Measurements from ENCODE around the gene DCAF11. TPM values are rescaled to one million over a fixed set of nuclear protein-coding genes. Genes with fewer than 3 reads are reported as not detected.

DCAF11 gene
- total and polyA plus RNA-seq, 2 of the 13 experiments (the other 11 are each of a cell fraction or from before 2014, with no cell fraction given), result 150 to 257 TPM

DNA sequence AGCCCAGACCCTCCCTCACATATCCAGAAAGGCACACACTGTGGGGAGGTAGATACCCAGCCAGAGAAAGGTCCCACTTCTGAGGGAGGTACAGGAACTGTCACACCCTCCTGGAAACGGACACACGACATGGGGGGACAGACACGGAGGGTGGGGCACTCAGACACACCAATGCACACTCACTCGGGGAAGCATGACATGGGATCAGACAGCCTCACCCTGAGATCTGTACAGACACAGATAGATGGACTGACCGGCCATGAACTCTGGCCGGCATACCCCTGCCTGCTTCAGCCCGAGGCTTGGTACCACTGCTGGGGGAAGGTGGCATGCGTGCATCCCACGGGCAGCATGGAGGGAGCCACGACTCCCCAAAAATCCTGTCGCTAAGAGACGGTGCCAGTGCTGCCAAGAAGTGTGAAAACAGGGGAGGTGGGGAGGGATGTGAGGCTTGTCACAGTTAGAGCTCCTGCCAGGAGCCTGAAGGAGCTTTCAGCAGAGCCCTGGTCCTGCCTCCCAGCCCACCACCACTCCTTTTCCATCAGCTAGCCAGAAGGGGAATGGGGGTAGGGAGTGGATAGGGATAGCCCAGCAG lies 42.6 kb upstream of the DCAF11 start (continued):
- no peak for TF ChIP-seq CBX5 (CRISPR knock-in tag; IDR thresholded peaks at IDR 0.05; ENCODE audit: borderline replicate concordance)
- no peak for TF ChIP-seq ZNF253 (CRISPR knock-in tag; IDR thresholded peaks at IDR 0.05; ENCODE audit: borderline replicate concordance)
- no peak for TF ChIP-seq PITX1 (CRISPR knock-in tag; IDR thresholded peaks at IDR 0.05)
- TF ChIP-seq, protein P1, sequence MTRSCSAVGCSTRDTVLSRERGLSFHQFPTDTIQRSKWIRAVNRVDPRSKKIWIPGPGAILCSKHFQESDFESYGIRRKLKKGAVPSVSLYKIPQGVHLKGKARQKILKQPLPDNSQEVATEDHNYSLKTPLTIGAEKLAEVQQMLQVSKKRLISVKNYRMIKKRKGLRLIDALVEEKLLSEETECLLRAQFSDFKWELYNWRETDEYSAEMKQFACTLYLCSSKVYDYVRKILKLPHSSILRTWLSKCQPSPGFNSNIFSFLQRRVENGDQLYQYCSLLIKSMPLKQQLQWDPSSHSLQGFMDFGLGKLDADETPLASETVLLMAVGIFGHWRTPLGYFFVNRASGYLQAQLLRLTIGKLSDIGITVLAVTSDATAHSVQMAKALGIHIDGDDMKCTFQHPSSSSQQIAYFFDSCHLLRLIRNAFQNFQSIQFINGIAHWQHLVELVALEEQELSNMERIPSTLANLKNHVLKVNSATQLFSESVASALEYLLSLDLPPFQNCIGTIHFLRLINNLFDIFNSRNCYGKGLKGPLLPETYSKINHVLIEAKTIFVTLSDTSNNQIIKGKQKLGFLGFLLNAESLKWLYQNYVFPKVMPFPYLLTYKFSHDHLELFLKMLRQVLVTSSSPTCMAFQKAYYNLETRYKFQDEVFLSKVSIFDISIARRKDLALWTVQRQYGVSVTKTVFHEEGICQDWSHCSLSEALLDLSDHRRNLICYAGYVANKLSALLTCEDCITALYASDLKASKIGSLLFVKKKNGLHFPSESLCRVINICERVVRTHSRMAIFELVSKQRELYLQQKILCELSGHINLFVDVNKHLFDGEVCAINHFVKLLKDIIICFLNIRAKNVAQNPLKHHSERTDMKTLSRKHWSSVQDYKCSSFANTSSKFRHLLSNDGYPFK (CRISPR knock-in tag; IDR thresholded peaks at IDR 0.05; ENCODE audit: borderline replicate concordance), result 0 out of 2 replicates have a peak, but pooled peaks have one; percentile 10
- TF ChIP-seq SAP130 (CRISPR knock-in tag; IDR thresholded peaks at IDR 0.05; ENCODE audit: low read depth), result no peak
- no peak for TF ChIP-seq POLR2G (IDR thresholded peaks at IDR 0.05; ENCODE audit: low read depth, low read length)
- TF ChIP-seq KLF13 (CRISPR knock-in tag; IDR thresholded peaks at IDR 0.05), result no peak
- peak; percentile 44; the same call in 1 of the 2 replicates for TF ChIP-seq MTA1 (CRISPR knock-in tag; IDR thresholded peaks at IDR 0.05; ENCODE audit: borderline replicate concordance)
- no peak for TF ChIP-seq SRSF1 (optimal IDR thresholded peaks at IDR 0.05; ENCODE audit: low read depth, low read length)
- peak; percentile 13; the same call in 1 of the 2 replicates for TF ChIP-seq MYC (CRISPR knock-in tag; IDR thresholded peaks at IDR 0.05; ENCODE audit: borderline replicate concordance)
- TF ChIP-seq, protein P2, sequence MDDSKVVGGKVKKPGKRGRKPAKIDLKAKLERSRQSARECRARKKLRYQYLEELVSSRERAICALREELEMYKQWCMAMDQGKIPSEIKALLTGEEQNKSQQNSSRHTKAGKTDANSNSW (CRISPR knock-in tag; IDR thresholded peaks at IDR 0.05; ENCODE audit: borderline replicate concordance), result no peak
- TF ChIP-seq ZNF605 (CRISPR knock-in tag; IDR thresholded peaks at IDR 0.05), result no peak
- TF ChIP-seq ZNF3 (CRISPR knock-in tag; IDR thresholded peaks at IDR 0.05), result no peak
- TF ChIP-seq POLR2AphosphoS2 (IDR thresholded peaks at IDR 0.05; ENCODE audit: low read depth, low read length), result no peak
- TF ChIP-seq NFKBIZ (CRISPR knock-in tag; IDR thresholded peaks at IDR 0.05), result no peak
- no peak for TF ChIP-seq ZNF432 (CRISPR knock-in tag; IDR thresholded peaks at IDR 0.05; ENCODE audit: borderline replicate concordance)
- no peak for TF ChIP-seq AHR (CRISPR knock-in tag; IDR thresholded peaks at IDR 0.05)
- TF ChIP-seq, protein P3, sequence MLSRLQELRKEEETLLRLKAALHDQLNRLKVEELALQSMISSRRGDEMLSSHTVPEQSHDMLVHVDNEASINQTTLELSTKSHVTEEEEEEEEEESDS (CRISPR knock-in tag; IDR thresholded peaks at IDR 0.05; ENCODE audit: borderline replicate concordance), result no peak
- TF ChIP-seq, protein P4, sequence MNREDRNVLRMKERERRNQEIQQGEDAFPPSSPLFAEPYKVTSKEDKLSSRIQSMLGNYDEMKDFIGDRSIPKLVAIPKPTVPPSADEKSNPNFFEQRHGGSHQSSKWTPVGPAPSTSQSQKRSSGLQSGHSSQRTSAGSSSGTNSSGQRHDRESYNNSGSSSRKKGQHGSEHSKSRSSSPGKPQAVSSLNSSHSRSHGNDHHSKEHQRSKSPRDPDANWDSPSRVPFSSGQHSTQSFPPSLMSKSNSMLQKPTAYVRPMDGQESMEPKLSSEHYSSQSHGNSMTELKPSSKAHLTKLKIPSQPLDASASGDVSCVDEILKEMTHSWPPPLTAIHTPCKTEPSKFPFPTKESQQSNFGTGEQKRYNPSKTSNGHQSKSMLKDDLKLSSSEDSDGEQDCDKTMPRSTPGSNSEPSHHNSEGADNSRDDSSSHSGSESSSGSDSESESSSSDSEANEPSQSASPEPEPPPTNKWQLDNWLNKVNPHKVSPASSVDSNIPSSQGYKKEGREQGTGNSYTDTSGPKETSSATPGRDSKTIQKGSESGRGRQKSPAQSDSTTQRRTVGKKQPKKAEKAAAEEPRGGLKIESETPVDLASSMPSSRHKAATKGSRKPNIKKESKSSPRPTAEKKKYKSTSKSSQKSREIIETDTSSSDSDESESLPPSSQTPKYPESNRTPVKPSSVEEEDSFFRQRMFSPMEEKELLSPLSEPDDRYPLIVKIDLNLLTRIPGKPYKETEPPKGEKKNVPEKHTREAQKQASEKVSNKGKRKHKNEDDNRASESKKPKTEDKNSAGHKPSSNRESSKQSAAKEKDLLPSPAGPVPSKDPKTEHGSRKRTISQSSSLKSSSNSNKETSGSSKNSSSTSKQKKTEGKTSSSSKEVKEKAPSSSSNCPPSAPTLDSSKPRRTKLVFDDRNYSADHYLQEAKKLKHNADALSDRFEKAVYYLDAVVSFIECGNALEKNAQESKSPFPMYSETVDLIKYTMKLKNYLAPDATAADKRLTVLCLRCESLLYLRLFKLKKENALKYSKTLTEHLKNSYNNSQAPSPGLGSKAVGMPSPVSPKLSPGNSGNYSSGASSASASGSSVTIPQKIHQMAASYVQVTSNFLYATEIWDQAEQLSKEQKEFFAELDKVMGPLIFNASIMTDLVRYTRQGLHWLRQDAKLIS (CRISPR knock-in tag; IDR thresholded peaks at IDR 0.05), result no peak
- no peak for TF ChIP-seq ZNF724P (CRISPR knock-in tag; IDR thresholded peaks at IDR 0.05; ENCODE audit: borderline replicate concordance)
- no peak for TF ChIP-seq DNMT3B (CRISPR knock-in tag; conservative IDR thresholded peaks at IDR 0.05)
- 0 out of 2 replicates have a peak, but pooled peaks have one; percentile 23 for TF ChIP-seq ZNF891 (CRISPR knock-in tag; IDR thresholded peaks at IDR 0.05)
- TF ChIP-seq, protein P5, sequence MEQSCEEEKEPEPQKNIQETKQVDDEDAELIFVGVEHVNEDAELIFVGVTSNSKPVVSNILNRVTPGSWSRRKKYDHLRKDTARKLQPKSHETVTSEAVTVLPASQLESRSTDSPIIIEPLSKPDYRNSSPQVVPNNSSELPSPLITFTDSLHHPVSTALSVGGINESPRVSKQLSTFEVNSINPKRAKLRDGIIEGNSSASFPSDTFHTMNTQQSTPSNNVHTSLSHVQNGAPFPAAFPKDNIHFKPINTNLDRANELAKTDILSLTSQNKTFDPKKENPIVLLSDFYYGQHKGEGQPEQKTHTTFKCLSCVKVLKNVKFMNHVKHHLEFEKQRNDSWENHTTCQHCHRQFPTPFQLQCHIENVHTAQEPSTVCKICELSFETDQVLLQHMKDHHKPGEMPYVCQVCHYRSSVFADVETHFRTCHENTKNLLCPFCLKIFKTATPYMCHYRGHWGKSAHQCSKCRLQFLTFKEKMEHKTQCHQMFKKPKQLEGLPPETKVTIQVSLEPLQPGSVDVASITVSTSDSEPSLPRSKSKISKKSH (CRISPR knock-in tag; IDR thresholded peaks at IDR 0.05; ENCODE audit: borderline replicate concordance), result peak; percentile 68; the same call in 1 of the 2 replicates
